Activated T-cell treated with anti-CD3 and anti-CD28 coated beads, Interleukin-2, amount 50 U/mL, for 1 hour (primary cell): ENCODE results near the gene SMTNL1.
"Not testable (repeated sequence)": the region's sequence is repeated elsewhere in the genome, so short reads cannot be mapped to it uniquely, and the experiment has no call there.

Source experiments
- DNase-seq: peaks from one replicate; pipeline ENCODE4 v3.0.0-alpha.2; 2020

SMTNL1 gene

GRCh38 chr11:57511741-57512430 is 25.5 kb upstream of the SMTNL1 start:
- DNase-seq: no peak

DNA sequence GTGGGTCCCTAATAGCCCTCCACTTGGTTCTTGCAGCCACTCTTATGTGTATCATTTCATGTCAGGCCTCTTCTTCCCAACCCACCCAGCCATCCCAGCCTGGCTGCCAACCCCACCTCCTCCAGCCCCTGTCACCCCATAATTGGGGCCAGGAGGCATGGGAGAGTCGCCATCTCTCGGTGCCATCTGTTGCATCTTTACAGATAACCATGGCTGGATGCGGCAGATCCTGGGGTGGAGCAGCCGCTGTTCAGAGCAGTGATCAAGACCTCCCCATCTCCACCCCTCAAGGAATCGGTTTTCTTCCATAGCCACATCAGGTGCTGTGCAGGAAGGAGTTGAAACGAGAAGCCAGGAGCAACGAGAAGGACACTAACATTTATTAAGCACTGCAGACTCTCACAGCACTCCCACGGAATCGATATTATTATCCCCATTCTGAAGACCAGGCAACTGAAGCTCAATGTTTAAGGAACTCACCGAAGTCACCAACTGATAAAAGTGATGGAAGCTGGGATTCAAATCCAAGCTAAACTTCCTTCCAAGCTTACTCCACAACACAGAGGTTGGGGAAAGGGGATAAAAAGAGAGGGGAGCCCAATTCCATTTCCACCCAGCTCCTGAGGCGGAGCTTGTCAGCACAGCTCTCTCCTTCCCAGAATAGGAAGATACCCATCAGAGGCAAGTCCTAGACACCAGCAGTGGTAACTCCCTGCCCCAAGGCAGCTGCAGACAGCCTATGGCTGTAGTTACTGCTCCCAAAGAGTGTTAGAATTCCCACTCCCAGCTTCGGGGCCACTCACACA is 24.5 kb upstream of the SMTNL1 start:
- DNase-seq: no peak

- no peak for DNase-seq
Measured at GRCh38 chr11:57513452-57513795, 24.0 kb upstream of the SMTNL1 start.

DNA sequence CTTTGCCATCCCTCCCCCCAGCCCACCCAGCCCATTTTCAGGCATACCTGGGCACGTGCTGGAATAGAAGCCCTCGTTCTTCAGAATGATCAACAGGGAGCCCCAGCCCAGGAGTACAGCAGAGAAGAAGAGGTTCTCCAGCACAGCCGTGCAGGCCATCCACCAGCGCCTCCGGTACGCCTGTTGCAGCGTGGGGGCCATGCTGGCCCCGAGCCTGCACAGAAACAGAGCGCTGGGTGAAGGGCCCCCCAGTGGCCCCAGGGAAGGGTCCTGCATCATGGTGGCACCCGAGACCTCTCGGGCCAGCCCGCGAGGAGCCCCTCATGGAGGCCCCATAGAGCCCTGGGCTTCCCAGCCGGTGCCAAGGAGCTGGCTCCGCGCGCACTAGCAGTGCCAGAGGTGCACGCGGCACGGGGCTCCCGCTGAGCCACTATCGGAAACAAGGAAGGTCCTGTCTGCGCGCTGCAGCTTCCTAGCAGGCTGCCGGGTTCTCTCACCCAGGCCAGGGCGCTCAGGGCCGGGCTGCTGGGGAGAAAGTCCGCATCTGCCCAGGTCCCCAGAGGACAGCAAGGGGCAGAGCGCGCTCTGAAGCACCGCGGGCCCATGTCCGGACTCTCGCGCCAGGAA is 23.4 kb upstream of the SMTNL1 start:
- peak; percentile 52 for DNase-seq

DNA sequence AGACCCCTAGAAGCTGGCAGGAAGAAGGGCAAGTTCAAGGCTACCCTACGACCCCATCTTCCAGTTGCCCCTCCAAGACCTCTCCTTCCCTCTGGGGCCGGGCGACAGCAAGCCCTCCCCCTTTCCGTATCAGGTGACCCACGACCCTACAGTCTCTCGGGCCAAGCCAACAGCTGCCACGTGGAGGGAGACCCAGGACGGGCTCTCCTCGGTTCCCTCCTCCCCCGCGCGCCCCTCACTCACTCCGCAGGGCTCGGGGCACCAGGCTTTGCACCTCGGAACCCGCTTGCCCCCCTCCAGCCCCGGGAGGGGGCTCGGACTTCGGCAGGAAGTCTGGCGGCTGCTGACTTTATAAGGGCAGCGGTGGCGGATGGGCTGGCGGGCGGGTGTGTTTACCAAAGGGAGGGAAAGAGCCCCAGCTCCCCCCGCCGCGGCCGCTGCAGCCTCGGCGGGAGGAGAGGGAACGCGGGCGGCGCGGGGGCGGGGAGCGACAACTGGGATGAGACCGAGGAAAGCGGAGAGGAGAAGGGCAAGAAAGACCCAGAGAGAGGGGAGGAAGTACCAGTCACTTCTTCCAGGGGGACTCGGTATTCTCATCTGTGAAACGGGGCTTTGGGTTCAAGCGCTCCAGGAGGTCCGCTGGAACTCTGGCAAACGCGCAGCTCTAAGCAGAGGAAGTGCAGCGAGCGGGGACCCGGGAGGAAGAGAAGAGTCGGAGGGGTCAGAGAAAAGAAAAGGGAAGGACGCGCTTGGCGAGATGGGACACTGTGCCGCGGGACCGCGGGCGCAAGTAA is 22.7 kb upstream of the SMTNL1 start:
- peak; percentile 50 for DNase-seq

GRCh38 chr11:57515332-57516060 is 21.9 kb upstream of the SMTNL1 start, which contains the start of gene SLC43A1:
Gene SLC43A1, minus strand, starts transcription at chr11:57515702. Its CDS starts 1,591 bp downstream, at chr11:57514111.
- DNase-seq: peak; percentile 31

DNA sequence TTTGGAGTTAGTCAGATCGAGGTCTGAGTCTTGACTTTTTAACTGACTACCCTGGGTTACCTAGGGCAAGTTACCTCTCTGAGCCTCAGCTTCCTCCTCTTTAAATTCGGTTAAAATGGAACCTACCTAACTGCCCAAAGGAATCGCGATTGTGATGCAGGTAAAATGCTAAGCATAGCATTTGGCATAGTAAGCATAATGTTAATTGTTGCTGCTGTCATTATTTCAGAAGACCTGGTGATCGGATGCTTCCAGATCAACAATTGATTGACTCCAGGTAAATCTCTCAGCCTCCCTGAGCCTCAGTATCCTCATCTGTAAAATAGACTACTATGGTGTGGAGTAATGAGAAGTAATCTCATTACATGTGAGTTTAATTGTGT is 21.3 kb upstream of the SMTNL1 start:
- no peak for DNase-seq

GRCh38 chr11:57521116-57521515 is 16.3 kb upstream of the SMTNL1 start:
- DNase-seq: no peak

DNA sequence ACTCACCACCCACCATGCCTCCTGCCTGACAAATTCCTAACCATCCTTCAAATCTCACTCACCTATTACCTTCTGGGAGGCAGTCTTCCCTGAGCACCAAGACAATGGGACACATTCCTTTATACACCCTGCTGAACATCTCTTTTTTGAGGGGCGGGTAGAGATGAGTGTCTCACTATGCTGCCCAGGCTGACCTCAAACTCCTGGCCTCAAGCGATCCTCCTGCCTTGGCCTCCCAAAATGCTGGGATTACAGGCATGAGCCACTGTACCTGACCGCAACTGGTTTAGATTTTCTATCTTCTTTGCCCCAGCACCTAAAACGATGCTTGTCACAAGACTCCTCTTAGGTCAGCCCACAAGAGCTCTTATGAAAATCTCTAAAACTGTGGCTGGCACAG is 14.0 kb upstream of the SMTNL1 start:
- no peak for DNase-seq

GRCh38 chr11:57527056-57527631 is 10.3 kb upstream of the SMTNL1 start:
- peak; percentile 74 for DNase-seq

- no peak for DNase-seq
Measured at GRCh38 chr11:57529012-57529411, 8.4 kb upstream of the SMTNL1 start.

- no peak for DNase-seq
Measured at GRCh38 chr11:57530215-57530595, 7.2 kb upstream of the SMTNL1 start.

DNA sequence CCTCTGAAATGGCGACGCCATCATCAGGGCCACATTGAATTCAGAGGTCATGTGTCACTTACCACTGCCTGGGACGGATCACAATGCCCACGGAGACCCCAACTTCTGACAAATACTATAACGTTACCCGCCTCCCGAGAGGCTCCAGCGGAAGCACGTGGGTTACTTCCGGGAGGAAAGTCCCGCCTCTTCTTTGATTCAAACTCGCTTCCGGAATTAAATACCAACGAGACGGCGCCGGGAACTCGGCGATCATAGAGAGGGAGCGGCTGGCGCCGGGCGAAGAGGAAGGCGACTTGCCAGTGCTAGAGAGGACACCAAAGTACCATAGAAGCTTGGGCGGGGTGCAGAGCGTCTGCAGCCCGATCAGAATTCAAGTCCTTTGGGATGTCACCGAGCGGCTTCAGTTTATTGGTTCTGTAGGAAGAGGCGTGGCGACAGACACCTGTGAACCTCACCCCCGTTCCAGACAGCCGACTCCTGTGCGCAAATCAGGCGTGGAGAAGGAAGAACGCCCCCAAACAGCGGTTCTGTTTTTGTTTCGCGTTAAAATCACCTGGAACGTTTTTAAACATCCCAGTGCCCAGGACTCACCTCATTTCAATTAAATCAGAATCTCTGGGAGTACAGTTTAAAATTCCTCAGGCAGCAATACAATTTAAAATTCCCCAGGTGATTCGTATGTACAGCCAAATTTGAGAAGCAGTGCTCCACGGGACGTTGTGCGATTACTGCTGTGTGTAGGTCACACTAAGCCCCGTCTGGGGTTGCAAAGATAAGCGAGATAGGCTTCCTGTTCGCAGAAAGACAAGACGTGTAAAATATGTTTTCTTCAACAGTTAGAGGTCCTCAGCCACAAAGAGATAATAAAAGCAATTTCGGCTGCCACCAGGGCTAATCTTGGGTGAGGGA is 6.5 kb upstream of the SMTNL1 start, which contains the start of gene TIMM10:
TIMM10 (minus strand) TSS at position 159 of the 912 bp plus-strand sequence. CDS start 565 bp downstream, outside the sequence.
- peak; percentile 87 for DNase-seq

DNA sequence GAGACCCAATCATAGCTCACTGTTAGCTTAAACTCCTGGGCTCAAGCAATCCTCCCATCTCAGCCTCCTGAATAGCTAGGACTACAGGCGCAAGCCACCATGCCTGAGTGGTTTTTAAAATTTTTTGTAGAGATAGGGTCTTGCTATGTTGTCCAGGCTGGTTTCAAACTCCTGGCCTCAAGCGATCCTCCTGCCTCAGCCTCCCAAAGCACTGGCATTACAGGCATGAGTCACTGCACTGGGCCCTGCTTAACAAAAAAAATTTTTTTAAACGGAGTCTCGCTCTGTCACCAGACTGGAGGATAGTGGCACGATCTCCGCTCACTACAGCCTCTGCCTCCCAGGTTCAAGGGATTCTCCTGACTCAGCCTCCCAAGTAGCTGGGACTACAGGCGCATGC is 2.9 kb upstream of the SMTNL1 start:
- not testable (repeated sequence) for DNase-seq

DNA sequence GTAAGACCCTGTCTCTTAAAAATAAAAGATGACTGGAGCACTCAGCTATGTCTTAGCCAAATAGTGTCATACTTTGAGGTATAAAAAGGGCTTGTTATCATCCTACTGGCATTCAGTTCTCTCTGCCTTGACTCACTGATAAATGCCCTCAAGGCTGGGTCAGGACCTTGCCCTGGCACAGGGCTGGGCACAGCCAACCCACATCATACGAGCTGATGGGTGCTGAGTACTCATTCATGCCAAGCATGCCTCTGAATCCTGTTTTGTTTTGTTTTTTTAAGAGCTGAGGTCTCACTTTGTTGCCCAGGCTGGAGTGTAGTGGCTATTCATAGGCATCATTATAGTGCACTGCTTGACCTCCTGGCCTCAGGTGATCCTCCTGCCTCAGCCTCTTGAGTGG is 1.9 kb downstream of the SMTNL1 start:
- no peak for DNase-seq

DNA sequence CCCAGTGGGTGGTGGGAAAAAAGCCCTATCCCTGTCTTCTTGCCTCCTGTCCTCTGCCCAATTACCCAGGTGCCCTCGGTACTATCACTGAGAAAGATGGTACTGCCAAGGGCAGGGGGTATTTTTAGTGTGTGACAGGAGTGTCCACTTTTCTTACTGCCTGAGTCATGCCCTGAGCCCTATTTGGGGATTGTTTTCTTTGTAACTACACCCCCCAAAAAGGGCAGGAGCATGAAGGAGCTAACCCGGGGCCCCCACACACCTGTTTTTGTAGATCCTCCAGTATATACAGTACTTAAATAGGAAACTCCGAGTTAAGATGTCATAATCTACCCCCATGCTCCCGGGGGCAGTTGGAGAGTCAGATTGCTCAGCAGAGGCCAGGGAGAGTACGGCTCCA is 3.8 kb downstream of the SMTNL1 start:
- no peak for DNase-seq

DNA sequence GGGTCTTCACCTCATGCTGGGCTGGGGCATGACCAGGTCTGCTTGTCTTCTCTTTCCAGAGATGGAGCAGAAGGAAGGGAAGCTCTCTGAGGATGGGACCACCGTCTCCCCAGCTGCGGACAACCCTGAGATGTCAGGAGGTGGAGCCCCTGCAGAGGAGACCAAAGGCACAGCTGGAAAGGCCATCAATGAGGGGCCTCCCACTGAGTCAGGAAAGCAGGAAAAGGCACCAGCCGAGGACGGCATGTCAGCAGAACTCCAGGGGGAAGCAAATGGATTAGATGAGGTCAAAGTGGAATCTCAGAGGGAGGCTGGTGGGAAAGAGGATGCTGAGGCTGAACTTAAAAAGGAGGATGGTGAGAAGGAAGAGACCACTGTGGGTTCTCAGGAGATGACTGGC is 5.2 kb downstream of the SMTNL1 start:
- no peak for DNase-seq

GRCh38 chr11:57543593-57543992 is 6.2 kb downstream of the SMTNL1 start:
- DNase-seq: no peak

DNA sequence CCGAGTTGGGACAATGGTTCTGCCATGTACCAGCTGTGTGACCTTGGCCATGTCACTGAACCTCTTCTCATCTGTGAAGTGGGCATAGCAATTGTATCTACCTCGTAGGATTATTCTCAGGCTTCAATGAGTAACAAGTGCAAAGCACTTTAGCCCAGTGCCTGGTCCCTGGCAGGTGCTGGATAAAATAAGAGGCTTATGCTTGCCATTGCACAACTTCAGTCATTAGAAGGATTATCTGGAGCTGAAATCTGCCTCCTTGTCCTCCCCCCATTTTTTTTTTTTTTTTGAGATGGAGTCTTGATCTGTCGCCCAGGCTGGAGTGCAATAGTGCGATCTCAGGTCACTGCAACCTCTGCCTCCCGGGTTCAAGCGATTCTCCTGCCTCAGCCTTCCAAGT is 7.2 kb downstream of the SMTNL1 start:
- no peak for DNase-seq

GRCh38 chr11:57545883-57546282 is 8.5 kb downstream of the SMTNL1 start:
- no peak for DNase-seq

- DNase-seq: no peak
Measured at GRCh38 chr11:57546451-57546850, 9.1 kb downstream of the SMTNL1 start.
